ENCODE data around the gene GNB4.

DNA sequence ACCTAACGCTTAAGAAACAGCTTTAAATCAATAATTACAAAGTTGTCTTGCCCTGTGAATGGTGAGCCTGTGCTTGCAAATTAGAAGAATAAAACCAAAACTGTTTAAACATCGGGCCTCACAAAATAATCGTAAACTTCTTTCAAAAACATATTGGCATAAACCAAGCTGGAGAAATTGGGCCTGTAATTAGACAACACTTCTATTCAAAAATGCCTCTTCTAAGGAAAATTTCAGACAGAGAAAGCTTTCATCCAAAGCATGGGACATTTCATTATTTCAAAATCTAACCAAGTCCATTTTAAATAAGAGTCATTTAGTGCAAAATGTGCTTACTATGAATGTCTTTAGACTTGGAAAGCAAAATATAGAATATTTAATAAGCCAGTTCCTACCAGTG lies 35.5 kb upstream of the GNB4 start:
- TF ChIP-seq, protein P1, sequence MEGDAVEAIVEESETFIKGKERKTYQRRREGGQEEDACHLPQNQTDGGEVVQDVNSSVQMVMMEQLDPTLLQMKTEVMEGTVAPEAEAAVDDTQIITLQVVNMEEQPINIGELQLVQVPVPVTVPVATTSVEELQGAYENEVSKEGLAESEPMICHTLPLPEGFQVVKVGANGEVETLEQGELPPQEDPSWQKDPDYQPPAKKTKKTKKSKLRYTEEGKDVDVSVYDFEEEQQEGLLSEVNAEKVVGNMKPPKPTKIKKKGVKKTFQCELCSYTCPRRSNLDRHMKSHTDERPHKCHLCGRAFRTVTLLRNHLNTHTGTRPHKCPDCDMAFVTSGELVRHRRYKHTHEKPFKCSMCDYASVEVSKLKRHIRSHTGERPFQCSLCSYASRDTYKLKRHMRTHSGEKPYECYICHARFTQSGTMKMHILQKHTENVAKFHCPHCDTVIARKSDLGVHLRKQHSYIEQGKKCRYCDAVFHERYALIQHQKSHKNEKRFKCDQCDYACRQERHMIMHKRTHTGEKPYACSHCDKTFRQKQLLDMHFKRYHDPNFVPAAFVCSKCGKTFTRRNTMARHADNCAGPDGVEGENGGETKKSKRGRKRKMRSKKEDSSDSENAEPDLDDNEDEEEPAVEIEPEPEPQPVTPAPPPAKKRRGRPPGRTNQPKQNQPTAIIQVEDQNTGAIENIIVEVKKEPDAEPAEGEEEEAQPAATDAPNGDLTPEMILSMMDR (IDR thresholded peaks at IDR 0.05): no peak
- no peak for TF ChIP-seq POLR2A (IDR thresholded peaks at IDR 0.05)
